ENCODE measurements around the gene ANG.

The ANG gene

DNA sequence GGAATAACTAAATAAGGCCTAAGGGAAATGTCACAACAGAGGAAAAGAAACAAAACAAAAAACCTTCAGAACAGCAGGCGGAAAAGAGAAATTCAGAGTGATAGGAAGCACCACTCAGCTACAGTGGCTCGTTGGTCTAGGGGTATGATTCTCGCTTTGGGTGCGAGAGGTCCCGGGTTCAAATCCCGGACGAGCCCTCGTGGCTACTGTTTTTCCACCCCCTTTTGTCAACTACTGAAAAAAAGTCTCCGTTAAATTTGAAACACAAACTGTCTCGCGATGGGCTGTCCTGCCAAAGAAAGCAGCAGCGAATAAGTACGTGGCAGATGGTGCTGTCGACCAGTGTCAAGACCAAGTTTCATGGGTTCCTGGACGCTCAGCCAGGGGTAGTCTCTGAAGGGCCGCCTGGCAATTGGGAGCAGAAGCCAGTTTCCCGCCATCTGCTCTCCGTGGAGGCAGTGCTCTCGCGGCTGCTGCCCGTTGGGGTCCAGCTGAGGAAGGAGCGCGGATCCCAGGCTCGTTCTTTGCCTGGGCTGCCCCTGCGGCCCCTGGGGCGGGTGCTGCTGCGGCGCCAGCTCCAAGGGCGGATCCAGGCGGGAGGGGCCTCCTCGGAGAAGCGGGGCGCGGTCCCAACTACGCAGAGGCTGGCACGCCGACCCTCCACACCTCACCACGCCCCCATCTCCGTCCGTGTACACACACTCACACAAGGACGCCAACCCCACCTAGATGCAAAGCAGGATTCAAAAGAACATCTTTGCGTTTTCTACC lies 4.5 kb upstream of the ANG start, which contains the start of gene RNASE4:
Gene RNASE4 (plus strand): TSS at position 670 of the 771 bp plus-strand sequence. CDS start 14,812 bp downstream, outside the sequence.
- Histone ChIP-seq H3K4me3 (ENCODE audit: low read length) (peak within 1 kb of the TSS; percentile 97), H3K4me2 (ENCODE audit: low read length) (peak within 1 kb of the TSS; percentile 93), H4K20me1 (ENCODE audit: insufficient read depth, low read length) (no peaks in the 10 kb centered on the region), H3K79me2 (ENCODE audit: low read length) (no peaks in the 10 kb centered on the region), H3K27ac (ENCODE audit: low read length) (peak within 1 kb of the TSS; percentile 98), H3K4me1 (ENCODE audit: low read length) (peaks cover 10% of the 10 kb centered on the region), H3K9me3 (ENCODE audit: insufficient read depth, low read length) (no peaks in the 10 kb centered on the region), H3K36me3 (replicated peaks; ENCODE audit: low read depth, low read length) (no peaks in the 10 kb centered on the region), H2AFZ (ENCODE audit: low read depth, low read length) (peak within 1 kb of the TSS; percentile 96), H3K27me3 (ENCODE audit: low read depth, low read length) (no peaks in the 10 kb centered on the region), H3K9ac (ENCODE audit: low read length) (peak within 1 kb of the TSS; percentile 99)
- TF ChIP-seq EZH2phosphoT487 (IDR thresholded peaks at IDR 0.05; ENCODE audit: low read depth), result no peak
- TF ChIP-seq, protein P1, sequence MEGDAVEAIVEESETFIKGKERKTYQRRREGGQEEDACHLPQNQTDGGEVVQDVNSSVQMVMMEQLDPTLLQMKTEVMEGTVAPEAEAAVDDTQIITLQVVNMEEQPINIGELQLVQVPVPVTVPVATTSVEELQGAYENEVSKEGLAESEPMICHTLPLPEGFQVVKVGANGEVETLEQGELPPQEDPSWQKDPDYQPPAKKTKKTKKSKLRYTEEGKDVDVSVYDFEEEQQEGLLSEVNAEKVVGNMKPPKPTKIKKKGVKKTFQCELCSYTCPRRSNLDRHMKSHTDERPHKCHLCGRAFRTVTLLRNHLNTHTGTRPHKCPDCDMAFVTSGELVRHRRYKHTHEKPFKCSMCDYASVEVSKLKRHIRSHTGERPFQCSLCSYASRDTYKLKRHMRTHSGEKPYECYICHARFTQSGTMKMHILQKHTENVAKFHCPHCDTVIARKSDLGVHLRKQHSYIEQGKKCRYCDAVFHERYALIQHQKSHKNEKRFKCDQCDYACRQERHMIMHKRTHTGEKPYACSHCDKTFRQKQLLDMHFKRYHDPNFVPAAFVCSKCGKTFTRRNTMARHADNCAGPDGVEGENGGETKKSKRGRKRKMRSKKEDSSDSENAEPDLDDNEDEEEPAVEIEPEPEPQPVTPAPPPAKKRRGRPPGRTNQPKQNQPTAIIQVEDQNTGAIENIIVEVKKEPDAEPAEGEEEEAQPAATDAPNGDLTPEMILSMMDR (IDR thresholded peaks at IDR 0.05; ENCODE audit: low read depth, low read length), result 0 out of 2 replicates have a peak, but pooled peaks have one; percentile 9

DNA sequence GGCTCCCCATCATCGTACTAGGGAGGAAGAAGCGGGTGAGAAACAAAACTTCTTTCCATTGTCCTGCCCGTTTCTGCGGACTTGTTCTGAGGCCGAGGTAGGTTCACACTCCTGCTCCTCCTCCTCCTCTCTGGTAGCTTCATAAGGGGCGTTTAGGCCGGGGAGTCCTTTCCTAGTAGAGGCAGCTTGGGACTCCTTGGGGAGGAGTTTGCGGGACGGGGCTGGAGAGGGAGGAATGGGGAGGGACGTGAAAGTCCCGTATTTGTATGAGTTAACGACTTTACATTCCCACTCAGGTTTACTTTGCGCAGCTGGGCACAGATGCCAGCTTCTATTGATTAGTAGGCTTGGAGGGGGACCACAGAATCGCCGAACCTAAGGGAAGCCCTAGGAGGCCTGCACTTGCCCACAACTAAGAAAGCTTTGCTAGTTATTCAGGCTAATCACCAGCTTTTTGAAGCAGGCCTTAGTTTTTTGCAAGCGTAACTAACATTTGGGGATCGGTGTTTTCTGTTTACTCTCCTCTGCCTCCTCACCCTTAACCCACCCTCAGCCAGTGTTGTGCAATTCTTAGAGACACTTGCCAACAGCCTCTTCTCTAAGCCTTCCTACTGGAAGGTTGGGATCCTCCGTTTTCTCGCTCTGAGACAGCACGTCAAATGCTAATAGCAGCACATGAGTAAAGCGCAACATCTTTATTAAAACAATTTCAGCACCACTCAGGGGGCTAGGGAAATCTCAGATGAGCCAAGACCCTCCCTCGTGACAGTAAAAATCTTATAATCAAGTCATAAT lies 3.7 kb upstream of the ANG start:
- peak overlapping the region; percentile 90 for H2AFZ ChIP-seq (ENCODE audit: low read depth, low read length)

DNA sequence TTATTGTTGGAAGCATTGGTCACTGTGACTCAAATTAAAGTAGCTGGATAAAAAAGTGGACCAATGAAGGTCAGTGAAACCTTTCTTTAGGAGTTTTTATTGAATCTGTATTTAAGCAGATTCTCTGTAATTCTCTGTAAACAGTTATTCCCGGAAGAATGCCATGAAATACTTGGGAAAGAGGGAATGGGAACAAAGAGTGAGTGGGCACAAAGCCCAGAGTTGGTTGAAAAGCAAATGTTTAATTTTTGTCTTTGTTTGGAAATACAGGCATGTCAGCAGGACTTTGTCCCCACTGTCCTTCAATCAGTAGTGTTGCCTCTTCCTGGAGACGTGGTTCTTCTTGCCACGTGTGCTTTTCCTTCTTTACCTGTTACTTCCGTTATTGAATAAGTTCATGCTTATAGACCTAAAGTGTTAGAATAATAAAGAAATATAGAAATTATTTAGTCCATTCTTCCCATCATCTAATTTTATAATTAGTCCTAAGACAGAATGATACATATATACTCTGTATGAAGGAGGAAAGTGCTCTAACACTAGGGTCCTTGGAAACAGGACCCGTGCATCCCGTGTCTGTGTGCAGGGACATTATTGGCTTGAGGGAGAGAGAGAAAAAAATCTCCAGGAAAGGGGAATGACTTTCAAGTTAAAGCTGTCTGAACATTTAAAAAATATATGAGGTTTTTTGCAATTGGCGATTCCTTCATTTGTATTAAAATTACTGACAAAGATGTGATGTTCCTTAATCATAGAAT lies 2.0 kb upstream of the ANG start:
- no peaks in the 10 kb centered on the region for H3K27me3 ChIP-seq (ENCODE audit: low read depth, low read length)
- TF ChIP-seq EZH2phosphoT487 (IDR thresholded peaks at IDR 0.05; ENCODE audit: low read depth), result no peak
- TF ChIP-seq, protein P1 (IDR thresholded peaks at IDR 0.05; ENCODE audit: low read depth, low read length), result no peak
- H3K4me3 ChIP-seq (ENCODE audit: low read length), result no peak overlapping the region
- no peaks in the 10 kb centered on the region for H4K20me1 ChIP-seq (ENCODE audit: insufficient read depth, low read length)
- H3K9me3 ChIP-seq (ENCODE audit: insufficient read depth, low read length), result no peaks in the 10 kb centered on the region
- peaks cover 15% of the 10 kb centered on the region for H3K4me1 ChIP-seq (ENCODE audit: low read length)
- H3K9ac ChIP-seq (ENCODE audit: low read length), result no peak overlapping the region
- no peaks in the 10 kb centered on the region for H3K36me3 ChIP-seq (replicated peaks; ENCODE audit: low read depth, low read length)
- H3K27ac ChIP-seq (ENCODE audit: low read length), result no peak overlapping the region
- no peaks in the 10 kb centered on the region for H3K79me2 ChIP-seq (ENCODE audit: low read length)
- no peak overlapping the region for H2AFZ ChIP-seq (ENCODE audit: low read depth, low read length)
- H3K4me2 ChIP-seq (ENCODE audit: low read length), result no peak overlapping the region

More for the DNA sequence above, 3.7 kb upstream of the ANG start:
- no peaks in the 10 kb centered on the region for H3K9me3 ChIP-seq (ENCODE audit: insufficient read depth, low read length)
- peaks cover 5% of the 10 kb centered on the region; the same call in 1 of the 2 replicates for H3K4me1 ChIP-seq (ENCODE audit: low read length)
- TF ChIP-seq EZH2phosphoT487 (IDR thresholded peaks at IDR 0.05; ENCODE audit: low read depth), result no peak
- TF ChIP-seq, protein P1 (IDR thresholded peaks at IDR 0.05; ENCODE audit: low read depth, low read length), result 0 out of 2 replicates have a peak, but pooled peaks have one; percentile 2
- H4K20me1 ChIP-seq (ENCODE audit: insufficient read depth, low read length), result no peaks in the 10 kb centered on the region
- H3K4me3 ChIP-seq (ENCODE audit: low read length), result peak overlapping the region; percentile 97
- H3K79me2 ChIP-seq (ENCODE audit: low read length), result no peaks in the 10 kb centered on the region
- no peaks in the 10 kb centered on the region for H3K36me3 ChIP-seq (replicated peaks; ENCODE audit: low read depth, low read length)
- H3K27ac ChIP-seq (ENCODE audit: low read length), result peak overlapping the region; percentile 98
- no peaks in the 10 kb centered on the region for H3K27me3 ChIP-seq (ENCODE audit: low read depth, low read length)
- peak overlapping the region; percentile 99 for H3K9ac ChIP-seq (ENCODE audit: low read length)
- H3K4me2 ChIP-seq (ENCODE audit: low read length), result peak overlapping the region; percentile 93
